22Rv1 (cell line): Measurements from ENCODE around the gene TENM4.

Experiments used
- H3K27ac ChIP-seq: fragments of 450-650 bp; 2 replicates; pipeline ENCODE4 v1.5.1; 2017
- ZFX ChIP-seq: fragments of 450-650 bp; IDR thresholded peaks from 2 replicates; pipeline ENCODE4 v1.6.1; 2017; ENCODE audit warnings: antibody characterized with exemption, borderline replicate concordance
- TF ChIP-seq, protein P1 (sequence below): fragments of 450-650 bp; IDR thresholded peaks from 2 replicates; pipeline ENCODE4 v1.5.1; 2017; ENCODE audit warnings: mild to moderate bottlenecking

Gene TENM4

GRCh38 chr11:79348976-79349682 lies 91.7 kb downstream of the TENM4 start:
- TF ChIP-seq, protein P1, sequence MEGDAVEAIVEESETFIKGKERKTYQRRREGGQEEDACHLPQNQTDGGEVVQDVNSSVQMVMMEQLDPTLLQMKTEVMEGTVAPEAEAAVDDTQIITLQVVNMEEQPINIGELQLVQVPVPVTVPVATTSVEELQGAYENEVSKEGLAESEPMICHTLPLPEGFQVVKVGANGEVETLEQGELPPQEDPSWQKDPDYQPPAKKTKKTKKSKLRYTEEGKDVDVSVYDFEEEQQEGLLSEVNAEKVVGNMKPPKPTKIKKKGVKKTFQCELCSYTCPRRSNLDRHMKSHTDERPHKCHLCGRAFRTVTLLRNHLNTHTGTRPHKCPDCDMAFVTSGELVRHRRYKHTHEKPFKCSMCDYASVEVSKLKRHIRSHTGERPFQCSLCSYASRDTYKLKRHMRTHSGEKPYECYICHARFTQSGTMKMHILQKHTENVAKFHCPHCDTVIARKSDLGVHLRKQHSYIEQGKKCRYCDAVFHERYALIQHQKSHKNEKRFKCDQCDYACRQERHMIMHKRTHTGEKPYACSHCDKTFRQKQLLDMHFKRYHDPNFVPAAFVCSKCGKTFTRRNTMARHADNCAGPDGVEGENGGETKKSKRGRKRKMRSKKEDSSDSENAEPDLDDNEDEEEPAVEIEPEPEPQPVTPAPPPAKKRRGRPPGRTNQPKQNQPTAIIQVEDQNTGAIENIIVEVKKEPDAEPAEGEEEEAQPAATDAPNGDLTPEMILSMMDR, result no peak
- no peak for TF ChIP-seq ZFX
- H3K27ac ChIP-seq, result no peak overlapping the region

GRCh38 chr11:79346021-79346420 lies 94.8 kb downstream of the TENM4 start:
- TF ChIP-seq ZFX, result no peak
- TF ChIP-seq, protein P1, result no peak
- no peak overlapping the region for H3K27ac ChIP-seq

DNA sequence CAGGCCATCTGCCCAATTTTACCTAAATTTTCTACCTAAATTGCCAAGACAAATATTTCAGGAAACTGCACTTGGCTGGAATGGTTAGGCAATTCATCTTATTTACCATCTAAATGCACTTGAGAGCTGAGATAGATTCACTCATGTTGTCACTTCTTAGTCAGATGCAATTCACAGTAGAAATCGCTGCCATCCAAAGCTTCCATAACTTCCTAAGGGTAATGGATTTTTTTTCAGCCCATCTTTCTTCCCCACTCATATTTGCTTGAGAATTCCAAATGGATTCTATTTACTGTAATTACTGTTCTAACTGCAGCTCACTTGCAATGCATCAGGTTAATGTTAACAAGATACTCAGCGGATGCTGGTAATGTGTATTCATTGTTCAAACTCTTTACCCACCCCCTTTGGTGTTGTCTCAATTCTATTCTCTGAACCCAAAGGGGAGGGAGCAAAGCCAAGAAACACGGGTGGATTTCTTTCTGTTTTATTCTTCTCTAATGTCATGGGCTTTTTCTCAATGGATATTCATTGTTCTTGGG lies 96.0 kb downstream of the TENM4 start:
- TF ChIP-seq ZFX, result no peak
- TF ChIP-seq, protein P1, result no peak
- H3K27ac ChIP-seq, result no peak overlapping the region

GRCh38 chr11:79342686-79343085 lies 98.1 kb downstream of the TENM4 start:
- H3K27ac ChIP-seq, result no peak overlapping the region
- TF ChIP-seq, protein P1, result no peak
- no peak for TF ChIP-seq ZFX

GRCh38 chr11:79342236-79342635 lies 98.6 kb downstream of the TENM4 start:
- no peak for TF ChIP-seq ZFX
- TF ChIP-seq, protein P1, result no peak

DNA sequence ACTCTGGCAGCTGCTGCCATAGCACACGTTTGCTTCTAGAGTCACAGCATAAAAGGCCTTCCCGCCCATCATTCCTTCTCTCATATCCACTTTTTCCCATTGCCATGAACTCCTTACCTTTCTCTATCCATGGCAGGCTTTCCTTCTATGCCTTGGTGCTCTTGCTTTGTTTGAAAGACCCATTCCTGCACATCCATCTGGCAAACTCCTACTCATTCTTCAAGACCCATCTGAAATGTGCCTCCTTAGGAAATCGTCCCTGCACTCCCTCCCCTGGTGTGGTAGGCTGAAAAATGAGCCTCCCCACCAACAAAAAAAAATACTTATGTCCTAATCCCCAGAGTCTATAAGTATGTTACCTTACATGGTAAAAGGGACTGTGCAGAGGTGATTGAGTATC lies 100.3 kb downstream of the TENM4 start:
- no peak overlapping the region for H3K27ac ChIP-seq
- no peak for TF ChIP-seq ZFX
- TF ChIP-seq, protein P1, result no peak

More at GRCh38 chr11:79342236-79342635, 98.6 kb downstream of the TENM4 start:
- H3K27ac ChIP-seq, result no peak overlapping the region

- TF ChIP-seq, protein P1, result no peak
- no peak for TF ChIP-seq ZFX
- no peak overlapping the region for H3K27ac ChIP-seq
These were observed 103.9 kb downstream of the TENM4 start for GRCh38 chr11:79336797-79337517.
